IPS DF 4.7 (cell line): Measurements from ENCODE around the gene CARHSP1.
"Not testable (repeated sequence)": the region's sequence is repeated elsewhere in the genome, so short reads cannot be mapped to it uniquely, and the experiment has no call there.

Source experiments
- DNase-seq: peaks from one replicate; pipeline ENCODE4 v3.0.0-alpha.2; 2013; ENCODE audit warnings: low spot score; ENCODE audit errors: extremely low read depth

The CARHSP1 gene

DNA sequence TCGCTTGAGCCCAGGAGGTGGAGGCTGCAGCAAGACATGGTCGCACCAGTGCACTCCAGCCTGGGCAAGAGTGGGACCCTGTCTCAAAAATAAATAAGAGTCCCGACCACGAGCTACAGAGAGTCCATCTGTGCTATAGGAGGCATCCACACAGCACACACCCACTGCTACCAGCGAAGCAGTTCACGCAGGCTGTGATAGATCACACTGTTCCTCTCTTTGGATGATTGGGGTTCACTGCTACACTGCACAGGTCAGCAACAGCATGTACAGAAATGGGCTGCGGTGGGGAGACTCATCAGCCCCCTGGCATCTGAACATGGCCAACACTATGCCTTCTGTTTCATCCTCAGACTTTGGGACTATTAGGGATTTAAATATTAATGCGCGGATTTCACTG is 37.4 kb downstream of the CARHSP1 start:
- DNase-seq, result no peak

DNA sequence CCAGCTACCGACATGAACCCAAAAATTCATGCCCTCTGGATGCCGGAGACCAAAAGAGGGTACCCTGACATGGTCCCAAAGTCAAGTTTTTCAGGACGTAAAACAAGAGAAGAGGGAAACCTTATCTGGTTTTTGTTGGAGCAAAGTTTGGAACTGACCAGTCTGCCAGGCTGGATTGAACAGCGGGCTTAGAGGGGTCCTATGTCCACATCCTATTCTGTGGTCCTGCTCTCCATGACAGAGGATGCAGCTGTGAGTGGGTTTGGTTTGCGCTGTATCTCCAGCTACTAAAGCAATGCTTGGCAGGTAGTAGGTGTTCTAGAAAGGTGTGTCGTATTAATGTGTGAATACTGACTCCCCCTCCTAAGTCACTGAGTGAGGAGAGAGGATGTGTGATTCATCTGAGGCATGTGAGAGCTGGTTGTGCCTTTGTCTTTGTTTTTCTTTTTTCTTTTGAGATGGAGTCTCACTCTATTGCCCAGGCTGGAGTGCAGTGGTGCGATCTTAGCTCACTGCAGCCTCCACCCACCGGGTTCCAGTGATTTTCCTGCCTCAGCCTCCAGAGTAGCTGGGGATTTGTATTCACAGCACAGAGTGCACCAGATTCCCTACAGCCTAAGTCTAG is 40.2 kb downstream of the CARHSP1 start:
- no peak for DNase-seq

GRCh38 chr16:8826278-8826879 is 42.4 kb downstream of the CARHSP1 start:
- DNase-seq, result no peak

DNA sequence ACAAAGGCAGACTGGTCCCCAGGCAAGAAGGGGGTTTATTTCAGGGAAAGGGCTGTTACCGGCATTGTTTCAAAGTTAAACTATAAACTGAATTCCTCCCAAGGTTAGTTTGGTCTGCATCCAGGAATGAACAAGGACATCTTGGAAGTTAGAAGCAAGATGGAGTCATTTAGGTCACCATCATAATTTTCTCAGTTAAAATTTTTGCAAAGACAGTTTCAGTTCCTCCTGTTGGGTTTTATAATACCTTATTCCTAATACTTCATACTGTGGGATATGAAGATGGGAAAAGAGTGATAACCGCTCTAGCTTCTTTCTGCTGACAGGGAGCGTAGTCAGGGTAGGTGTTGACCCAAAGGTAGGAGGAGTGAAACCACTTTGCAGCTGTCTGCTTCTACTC is 46.4 kb downstream of the CARHSP1 start:
- no peak for DNase-seq

GRCh38 chr16:8819411-8820034 is 49.3 kb downstream of the CARHSP1 start:
- DNase-seq, result no peak

DNA sequence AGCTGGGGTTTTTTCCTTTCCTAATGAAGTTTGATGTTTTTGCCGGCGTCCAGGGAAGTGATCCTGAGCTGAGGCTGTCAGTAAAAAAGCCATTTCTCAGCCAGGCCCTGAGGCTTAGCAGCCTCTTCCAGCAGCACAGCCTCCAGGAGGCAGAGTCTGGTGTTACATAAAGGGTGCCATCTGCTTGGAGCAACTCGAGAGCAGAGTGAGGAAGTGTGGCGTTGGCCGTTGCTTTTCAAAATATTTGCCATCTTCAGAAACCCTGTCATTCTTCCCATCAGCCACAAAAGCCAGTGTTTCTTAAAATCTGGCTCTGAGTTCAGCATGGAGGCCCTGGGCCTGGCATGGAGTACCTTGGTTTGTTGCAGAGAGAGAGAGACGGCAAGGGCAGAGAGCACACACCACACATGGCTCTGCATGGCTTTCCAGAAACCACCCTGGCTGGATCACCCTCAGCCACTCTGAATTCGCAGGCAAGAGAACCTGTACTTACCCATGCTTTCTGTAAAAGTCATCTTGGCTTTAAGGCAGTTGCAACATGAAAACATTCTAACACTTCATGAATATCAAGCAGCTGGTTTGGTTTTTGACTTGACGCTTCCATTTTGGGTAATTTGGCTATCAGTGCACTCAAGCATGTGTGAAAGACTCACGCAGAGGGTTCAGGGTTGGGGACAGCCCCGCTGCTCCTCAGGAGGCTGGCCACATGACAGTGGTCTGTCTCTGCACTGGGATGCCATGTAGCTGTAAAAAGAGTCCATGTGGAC is 50.1 kb downstream of the CARHSP1 start:
- DNase-seq, result no peak

DNA sequence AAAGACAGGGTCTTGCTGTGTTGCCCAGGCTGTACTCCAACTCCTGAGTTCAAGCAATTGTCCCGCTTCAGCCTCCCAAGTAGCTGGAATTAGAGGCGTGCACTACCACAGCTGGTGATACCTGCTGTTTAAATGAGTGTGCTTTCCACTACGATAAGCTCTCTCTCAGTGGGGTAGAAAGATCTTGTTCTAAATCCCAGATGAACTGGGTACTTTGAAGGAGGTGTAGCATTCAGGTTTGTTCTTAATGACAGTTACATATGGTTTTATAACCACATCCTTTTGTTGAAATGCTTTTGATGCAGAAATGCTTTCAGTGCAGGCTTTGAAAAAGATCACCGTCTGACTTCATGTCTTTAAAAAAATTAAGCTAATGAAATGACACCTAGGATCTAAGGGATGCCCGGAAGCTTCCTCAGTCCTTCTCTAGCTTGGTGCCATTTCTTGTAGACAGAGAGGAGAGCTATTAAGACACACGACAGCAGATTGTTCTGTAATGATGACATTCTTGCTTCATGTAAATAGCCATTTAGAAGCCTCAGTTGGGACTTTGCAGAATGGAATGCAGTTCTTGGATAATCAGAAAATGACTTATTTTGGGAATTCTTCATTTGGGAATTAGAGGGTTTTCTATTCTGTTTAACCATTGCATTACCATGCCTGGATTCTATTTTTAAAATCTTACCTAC is 51.7 kb downstream of the CARHSP1 start:
- no peak for DNase-seq

- DNase-seq, result no peak
Measured at GRCh38 chr16:8814095-8814806, 54.6 kb downstream of the CARHSP1 start.

DNA sequence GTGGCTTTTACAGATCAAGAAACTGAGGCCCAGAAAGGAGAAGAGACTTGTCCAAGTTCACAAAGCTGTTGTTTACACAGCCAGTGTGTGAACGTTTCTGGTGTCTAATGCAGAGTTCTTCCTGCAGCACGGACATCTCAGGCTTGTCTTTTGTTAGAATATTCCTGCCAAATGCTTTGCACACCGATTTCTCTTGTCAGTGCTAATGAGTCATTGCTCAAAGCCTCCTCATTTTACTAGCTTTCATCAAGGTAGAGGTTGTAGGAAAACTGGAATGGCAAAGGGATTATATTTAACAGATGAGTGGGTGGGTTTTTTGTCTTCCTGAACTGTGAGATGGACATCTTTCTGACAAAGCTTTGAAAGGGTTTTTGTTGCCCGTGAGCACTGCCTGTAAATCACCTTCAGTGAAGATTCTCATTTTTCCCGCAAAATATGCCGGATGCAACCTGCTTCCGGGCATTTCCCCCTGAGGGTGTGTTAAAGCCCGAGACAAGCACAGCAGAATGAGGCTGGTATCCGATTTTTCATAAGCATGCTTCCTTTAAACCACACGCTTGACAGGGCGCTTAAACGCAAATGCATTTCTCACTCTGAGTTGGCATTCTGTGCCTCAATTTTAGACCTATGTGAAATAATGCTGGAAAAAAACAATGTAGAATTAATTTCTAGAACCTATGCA is 56.5 kb downstream of the CARHSP1 start:
- no peak for DNase-seq

- no peak for DNase-seq
Measured at GRCh38 chr16:8808613-8809353, 60.0 kb downstream of the CARHSP1 start.

- DNase-seq, result no peak
Measured at GRCh38 chr16:8808009-8808408, 60.8 kb downstream of the CARHSP1 start.

DNA sequence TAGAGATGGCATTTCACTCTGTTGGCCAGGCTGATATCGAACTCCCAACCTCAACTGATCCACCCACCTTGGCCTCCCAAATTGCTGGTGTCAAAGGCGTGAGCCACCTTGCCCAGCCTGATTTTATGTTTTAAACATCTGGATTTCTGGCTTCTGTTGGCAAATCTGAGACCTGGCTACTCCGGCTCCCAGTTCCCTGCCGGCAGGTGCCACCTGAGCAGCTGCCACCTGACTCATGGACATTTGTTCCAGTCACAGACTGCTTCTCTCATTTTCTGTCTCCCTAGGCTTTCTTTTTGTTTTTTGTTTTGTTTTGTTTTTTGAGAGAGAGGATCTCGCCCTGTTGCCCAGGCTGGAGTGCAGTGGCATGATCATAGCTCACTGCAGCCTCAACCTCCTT is 61.6 kb downstream of the CARHSP1 start:
- no peak for DNase-seq

GRCh38 chr16:8806272-8806983 is 62.4 kb downstream of the CARHSP1 start:
- no peak for DNase-seq

- DNase-seq, result no peak
Measured at GRCh38 chr16:8804313-8804712, 64.5 kb downstream of the CARHSP1 start.

- DNase-seq, result not testable (repeated sequence)
Measured at GRCh38 chr16:8803733-8804132, 65.1 kb downstream of the CARHSP1 start.
